H1 (cell line): Measurements from ENCODE around the gene TCF4. TPM values are rescaled to one million over a fixed set of nuclear protein-coding genes. Genes with fewer than 3 reads are reported as not detected.

Experiments used
- GABPA ChIP-seq: IDR thresholded peaks from 2 replicates; pipeline ENCODE4 v1.6.1; 2011; ENCODE audit warnings: mild to moderate bottlenecking, low read length, moderate library complexity, borderline replicate concordance; ENCODE audit not compliant: insufficient read depth
- GTF2F1 ChIP-seq: IDR thresholded peaks from 2 replicates; pipeline ENCODE4 v1.6.1; 2012; ENCODE audit warnings: low read depth, low read length, improper control_type of control experiment, borderline replicate concordance
- SIX5 ChIP-seq: IDR thresholded peaks from 2 replicates; pipeline ENCODE4 v1.6.1; 2011; ENCODE audit warnings: mild to moderate bottlenecking, low read depth, low read length
- polyA plus RNA-seq, 7 experiments: library from polyadenylated mRNA; depleted of rRNA in 3 of 7; stranded (reverse) in 5 of 7; unstranded in 2 of 7; fragments of >200 nt in 5 of 7; fragments of 200-250 nt in 2 of 7; gene quantifications; 1 replicate in 5 of 7; 2 replicates in 1 of 7; 4 replicates in 1 of 7; pipeline versions ENCODE4 v1.2.1 to v1.2.3, GENCODE V29; 2011 to 2013; ENCODE audit warnings: missing spikeins in 2 of 7, mixed read lengths in 2 of 7
- total RNA-seq: library from RNA; stranded (reverse); fragmentation: NEBNext Ultra II Directional; extraction: Animal tissue kit (Norgen Biotek cat#: 25700); gene quantifications from 2 replicates; pipeline ENCODE4 v1.2.1, GENCODE V29; 2021

Gene TCF4
- total and polyA plus RNA-seq, 2 of the 8 experiments (the other 6 are each of a cell fraction or from before 2014, with no cell fraction given), result 59.3 to 118 TPM

- no peak for TF ChIP-seq GTF2F1
- no peak for TF ChIP-seq SIX5
- TF ChIP-seq GABPA, result no peak
These were observed 253.1 kb downstream of the TCF4 start (continued) for GRCh38 chr18:55334875-55335274.
